NCI-H128 (cell line): ENCODE results near the gene DAGLB.
"Not testable (repeated sequence)": the region's sequence is repeated elsewhere in the genome, so short reads cannot be mapped to it uniquely, and the experiment has no call there.

Source experiments
- DNase-seq: peaks from one replicate; lab custom pipeline; 2025; ENCODE audit not compliant: unreplicated experiment; lab: John Stamatoyannopoulos, UW

DAGLB gene

DNA sequence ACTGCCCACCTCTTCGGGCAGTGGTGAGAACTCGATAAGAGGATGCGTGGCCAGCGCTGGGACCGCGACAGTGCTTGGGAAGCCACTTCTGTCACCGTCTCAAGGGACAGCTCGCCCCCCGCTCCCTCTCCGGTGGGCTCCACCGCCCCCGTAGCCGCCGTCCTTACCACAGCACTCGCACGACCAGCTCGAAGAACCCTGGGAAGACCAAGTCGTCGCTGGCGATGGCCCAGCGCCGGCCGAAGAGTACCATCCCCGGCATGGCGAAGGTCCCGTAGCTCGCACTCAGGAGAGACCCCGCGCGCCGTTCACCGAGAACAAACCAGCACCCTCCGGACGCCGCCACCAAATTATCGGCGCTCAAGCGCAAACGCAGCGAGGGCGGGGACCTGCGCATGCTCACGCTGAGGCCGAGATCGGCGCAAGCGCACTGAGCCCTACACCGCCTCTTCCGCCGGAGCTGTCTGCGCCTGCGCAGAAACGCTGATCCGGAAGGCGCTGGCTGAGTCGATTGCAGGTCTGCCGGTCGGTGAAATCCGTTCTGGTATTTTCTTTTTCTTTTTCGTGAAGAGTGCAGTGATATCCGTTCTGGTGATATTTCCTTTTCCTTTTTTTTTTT, at the start of gene DAGLB:
DAGLB (minus strand) TSS at position 374 of the 619 bp plus-strand sequence; CDS start at position 262, 112 bp downstream.
- peak; percentile 85 for DNase-seq

DNA sequence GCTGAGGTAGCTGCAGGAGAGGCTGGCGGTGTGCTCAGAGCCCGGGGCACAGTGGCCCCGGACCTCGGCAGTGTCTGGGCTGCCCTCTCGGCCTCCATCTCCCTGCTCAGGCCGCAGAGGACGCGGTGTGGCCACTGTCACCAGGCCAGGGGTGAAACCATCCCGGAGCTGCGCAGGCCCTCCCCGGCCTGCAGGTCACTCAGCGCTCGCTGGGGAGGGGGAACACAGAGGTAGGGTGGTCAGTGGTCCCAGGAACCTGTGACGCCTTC, 49.8 kb upstream of the DAGLB start:
- DNase-seq, result no peak

GRCh38 chr7:6496842-6497636, 49.3 kb upstream of the DAGLB start:
- no peak for DNase-seq

DNA sequence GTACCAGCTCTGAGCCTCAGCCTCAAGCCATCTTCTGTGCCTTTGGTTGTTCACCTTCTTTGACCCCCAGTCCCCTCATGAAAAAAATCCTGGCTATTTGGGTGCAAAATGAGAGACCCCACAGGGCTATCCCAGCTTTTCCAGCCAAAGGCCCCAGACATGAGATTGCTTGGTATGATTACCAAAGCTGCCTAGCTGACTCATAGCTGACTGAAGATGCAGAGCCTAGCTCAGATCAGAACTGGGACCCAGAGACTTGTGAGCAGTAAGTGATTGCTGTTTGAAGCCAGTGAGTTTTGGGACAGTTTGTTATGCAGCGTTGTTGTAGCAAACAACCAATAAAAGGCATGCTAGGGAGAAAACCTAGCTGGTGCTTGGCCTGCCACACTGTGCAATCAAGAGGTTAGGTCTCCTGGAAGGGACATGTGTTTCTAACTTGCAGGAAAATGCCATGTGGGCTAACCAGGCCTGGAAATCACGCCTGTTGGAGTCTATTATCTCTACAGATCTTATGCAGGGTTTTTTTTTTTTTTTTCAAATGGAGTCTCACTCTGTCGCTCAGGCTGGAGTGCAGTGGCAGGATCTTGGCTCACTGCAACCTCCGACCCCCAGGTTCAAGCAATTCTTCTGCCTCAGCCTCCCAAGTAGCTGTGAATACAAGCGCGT, 48.0 kb upstream of the DAGLB start:
- no peak for DNase-seq

DNA sequence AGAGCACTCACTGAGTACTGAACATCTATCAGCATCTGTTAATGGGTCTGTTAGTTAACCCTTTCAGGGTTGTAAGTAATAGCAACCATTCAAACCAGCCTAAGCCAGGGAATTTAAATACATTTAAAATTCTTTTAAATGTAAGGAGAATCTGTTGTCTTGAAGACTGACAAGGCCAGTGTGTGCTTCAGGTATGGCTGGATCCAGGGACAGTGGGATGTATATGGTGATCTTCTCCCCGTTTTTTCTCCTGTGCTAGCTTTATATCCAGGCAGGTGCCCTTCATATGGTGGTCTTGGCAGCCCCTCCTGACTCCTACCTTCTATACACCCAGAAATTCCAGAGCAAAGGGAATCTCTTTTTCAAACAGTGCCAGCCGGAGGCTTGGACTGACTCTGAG, 46.6 kb upstream of the DAGLB start:
- DNase-seq, result no peak

DNA sequence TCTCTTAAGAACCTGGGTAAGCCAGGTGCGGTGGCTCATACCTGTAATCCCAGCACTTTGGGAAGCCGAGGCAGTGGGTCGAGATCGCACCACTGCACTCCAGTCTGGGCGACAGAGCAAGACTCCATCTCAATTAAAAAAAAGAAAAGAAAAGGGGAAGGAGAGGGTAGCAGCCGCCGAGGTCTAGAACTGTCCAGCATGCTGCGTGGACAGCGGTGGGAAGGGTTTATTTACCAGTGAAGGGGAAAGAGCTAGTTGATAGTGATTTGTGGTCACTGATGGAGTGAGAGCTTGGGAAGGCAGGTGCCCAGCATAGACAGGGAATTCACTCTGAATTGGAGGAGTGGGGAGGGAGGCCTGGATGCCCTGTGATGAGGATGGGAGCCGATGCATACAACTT, 43.4 kb upstream of the DAGLB start:
- no peak for DNase-seq

- no peak for DNase-seq
These were observed 41.9 kb upstream of the DAGLB start for GRCh38 chr7:6489612-6490011.

DNA sequence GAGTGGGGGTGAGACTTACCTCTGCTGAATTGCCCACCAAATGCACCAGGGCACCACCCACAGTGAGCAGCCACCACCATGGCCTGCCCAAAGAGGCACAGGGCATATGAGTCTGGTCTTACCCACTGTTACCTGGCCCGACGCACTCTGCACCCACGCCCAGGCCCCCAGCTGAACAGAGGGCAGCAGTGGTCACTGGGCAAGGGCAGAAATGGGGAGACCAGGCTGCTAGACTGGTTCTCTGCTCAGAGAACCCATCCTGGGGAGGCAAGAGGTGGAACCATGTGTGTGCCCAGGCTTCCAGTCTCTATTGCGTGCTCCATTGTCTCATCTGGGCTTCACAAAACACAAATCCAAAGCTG, 39.4 kb upstream of the DAGLB start:
- DNase-seq, result no peak

DNA sequence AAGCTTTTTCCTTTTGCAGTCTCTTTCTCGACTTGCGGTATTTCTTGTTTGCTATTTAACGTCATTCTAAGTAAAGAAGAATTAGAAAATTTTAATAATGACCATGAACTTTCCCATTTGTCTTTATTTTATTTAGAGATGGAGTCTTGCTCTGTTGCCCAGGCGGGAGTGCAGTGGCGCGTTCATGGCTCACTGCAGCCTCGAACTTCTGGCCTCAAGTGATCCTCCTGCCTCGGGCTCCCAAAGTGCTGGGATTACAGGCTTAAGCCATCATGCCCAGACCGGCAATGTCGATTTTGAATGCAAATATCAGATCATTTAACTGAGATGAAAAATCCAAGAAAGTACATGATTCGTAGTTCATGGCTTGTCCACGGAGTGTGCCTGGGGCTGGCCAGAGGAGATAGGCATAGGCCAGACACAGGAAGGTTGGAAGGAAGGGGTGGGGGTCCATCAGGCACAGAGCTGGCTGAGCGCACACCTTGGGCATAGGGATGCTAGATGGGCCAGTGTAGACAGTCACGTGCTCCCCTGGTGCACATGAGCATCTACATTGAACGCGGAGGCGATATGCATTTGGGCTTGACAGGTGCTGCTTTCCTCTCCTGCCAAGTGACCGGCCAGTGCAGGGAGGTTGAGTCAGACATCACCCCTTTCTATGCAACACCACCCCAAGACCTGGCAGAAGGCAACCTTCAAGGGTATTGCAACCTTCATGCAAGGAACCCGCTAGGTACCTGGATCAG, 38.9 kb upstream of the DAGLB start:
- no peak for DNase-seq

DNA sequence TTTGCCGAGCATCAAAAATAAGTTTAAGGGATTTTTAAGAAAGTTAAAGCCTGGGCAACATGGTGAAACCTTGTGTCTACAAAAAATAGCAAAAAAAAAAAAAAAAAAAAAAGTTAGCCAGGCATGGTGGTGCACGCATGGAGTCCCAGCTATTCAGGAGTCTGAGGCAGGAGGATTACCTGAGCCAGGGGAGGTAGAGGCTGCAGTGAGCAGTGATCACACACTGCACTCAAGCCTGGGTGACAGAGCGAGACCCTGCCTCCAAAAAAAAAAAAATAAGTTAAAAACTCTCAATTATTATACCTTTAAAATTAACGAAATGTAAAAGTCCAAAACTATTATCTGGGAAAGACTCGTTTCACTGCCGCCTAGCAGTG, 35.0 kb upstream of the DAGLB start:
- no peak for DNase-seq

GRCh38 chr7:6482307-6482706, 34.6 kb upstream of the DAGLB start:
- DNase-seq, result no peak

GRCh38 chr7:6481445-6481844, 33.7 kb upstream of the DAGLB start:
- no peak for DNase-seq

DNA sequence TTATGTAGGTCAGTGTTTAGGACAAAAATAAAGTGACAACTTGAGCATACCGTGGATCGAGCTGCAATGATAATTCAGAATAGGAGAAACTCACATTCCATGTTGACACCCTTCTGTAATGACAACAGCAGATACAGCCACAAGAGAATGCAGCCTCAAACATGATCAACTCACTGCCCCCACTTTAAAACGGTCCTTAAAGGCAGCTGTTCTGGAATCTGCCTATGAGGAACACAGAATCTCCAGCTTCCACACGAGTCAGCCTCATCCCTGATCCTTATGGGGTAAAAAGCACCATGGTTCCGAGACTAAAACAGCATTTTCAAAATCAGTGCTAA, 32.5 kb upstream of the DAGLB start:
- DNase-seq, result no peak

DNA sequence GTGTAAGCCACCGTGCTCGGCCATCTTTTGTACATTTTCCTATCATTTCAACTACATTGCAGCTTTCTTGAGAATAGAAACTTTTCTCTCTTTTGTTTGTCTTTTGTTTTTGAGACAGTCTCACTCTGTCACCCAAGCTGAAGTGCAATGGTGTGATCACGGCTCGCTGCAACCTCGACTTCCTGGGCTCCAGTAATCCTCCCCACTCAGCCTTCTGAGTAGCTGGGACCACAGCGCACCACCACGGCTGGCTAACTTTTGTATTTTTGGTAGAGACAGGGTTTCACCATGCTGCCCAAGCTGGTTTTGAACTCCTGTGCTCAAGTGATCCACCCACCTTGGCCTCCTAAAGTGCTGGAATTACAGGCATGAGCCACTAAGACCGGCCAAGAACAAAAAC, 31.3 kb upstream of the DAGLB start:
- no peak for DNase-seq

DNA sequence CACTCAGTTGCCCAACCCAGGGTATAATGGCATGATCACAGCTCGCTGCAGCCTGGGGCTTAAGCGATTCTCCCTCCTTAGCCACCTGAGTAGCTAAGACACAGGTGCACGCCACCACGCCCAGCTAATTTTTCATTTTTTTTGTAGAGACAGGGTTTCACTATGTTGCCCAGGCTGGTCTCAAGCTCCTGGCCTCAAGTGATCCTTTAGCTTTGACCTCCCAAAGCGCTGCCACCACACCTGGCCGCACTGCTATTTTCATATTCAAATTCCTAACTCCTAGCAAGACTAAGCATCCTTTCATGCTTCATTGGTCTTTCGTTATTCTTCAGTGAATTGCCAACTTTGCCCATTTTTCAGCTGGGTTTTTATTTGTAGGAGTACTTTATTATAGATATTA, 30.4 kb upstream of the DAGLB start:
- no peak for DNase-seq

GRCh38 chr7:6477318-6477660, 29.5 kb upstream of the DAGLB start:
- no peak for DNase-seq

GRCh38 chr7:6476596-6477317, 29.0 kb upstream of the DAGLB start:
- no peak for DNase-seq

- no peak for DNase-seq
These were observed 27.9 kb upstream of the DAGLB start for GRCh38 chr7:6475433-6476186.

DNA sequence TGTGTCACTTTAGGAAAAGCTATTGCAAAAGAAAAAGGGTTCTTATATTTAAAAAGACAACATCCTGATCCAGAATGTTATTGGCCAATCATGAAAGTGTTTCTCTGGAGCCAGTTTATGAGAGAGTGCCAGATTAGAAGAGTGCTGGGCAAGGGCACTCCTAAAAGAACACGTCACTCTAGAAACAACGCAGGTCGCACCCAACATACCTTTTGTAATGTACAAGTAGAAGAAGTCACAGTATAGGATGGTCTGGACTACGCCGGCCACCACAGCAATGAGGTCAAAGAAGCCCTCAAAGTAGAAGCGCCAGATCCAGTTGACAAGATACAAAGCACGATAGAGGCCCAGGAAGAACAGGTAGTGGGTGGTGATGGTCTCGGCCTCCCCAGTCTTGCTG, 18.1 kb upstream of the DAGLB start:
- DNase-seq, result no peak

DNA sequence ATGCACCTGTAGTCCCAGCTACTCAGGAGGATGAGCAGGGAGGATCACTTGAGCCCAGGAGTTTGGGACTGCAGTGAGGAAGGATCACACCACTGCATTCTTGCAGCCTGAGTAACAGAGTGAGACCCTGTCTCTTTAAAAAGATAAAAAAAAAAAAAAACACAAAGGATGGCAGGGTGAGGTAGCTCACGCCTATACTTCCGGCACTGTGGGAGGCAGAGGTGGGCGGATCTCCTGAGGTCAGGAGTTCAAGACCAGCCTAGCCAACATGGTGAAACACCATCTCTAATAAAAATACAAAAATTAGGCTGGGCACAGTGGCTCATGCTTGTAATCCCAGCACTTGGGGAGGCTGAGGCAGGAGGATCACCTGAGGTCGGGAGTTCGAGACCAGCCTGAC, 15.9 kb upstream of the DAGLB start:
- DNase-seq, result not testable (repeated sequence)
